ENCODE data around the gene NIN.
"Not testable (repeated sequence)": the region's sequence is repeated elsewhere in the genome, so short reads cannot be mapped to it uniquely, and the experiment has no call there.

The NIN gene

DNA sequence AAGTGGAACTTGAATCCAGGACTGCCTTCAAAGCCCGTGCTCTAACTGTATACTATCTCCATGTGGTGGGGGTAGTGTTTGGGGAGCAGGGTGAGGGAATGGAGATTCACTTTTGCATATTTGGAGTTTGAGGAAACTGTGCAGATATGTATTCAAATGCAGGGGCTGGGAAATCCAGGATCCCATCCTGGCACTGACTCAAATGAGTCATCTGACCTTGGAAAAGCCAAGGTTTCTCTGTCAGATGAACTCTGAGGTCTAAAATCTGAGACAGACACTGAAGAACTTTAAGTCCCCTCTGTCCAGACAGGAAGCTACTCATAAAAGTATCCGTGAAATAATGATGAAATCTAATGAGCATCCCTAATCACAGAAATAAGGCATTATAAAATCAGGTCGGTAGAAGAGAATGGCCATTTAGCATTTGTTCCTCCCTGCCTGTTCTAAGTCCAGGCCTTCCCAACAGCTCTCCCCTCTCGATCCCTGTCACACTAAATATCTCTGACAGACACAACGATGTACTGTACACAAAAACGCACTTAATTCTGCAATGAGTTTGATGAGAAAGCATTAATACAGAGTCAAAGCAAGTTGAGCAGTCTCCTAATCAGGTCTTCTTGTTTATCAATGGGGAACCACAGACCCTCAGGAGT is 14.4 kb downstream of the NIN start:
- TF ChIP-seq, protein P1, sequence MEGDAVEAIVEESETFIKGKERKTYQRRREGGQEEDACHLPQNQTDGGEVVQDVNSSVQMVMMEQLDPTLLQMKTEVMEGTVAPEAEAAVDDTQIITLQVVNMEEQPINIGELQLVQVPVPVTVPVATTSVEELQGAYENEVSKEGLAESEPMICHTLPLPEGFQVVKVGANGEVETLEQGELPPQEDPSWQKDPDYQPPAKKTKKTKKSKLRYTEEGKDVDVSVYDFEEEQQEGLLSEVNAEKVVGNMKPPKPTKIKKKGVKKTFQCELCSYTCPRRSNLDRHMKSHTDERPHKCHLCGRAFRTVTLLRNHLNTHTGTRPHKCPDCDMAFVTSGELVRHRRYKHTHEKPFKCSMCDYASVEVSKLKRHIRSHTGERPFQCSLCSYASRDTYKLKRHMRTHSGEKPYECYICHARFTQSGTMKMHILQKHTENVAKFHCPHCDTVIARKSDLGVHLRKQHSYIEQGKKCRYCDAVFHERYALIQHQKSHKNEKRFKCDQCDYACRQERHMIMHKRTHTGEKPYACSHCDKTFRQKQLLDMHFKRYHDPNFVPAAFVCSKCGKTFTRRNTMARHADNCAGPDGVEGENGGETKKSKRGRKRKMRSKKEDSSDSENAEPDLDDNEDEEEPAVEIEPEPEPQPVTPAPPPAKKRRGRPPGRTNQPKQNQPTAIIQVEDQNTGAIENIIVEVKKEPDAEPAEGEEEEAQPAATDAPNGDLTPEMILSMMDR (conservative IDR thresholded peaks at IDR 0.05; ENCODE audit: low read depth, low read length) = no peak
- no peak overlapping the region for H3K4me3 ChIP-seq (ENCODE audit: low read length)
- no peak for DNase-seq (ENCODE audit: low read depth)

DNA sequence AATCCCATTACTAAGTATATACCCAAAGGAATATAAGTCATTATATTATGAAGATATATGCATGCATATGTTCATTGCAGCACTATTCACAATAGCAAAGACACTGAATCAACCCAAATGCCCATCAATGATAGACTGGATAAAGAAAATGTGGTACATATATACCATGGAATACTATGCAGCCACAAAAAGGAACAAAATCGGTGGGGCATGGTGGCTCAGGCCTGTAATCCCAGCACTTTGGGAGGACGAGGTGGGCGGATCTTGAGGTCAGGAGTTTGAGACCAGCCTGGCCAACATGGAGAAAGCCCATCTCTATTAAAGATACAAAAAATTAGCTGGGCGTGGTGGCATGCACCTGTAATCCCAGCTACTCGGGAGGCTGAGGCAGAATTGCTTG is 15.4 kb downstream of the NIN start:
- H3K4me3 ChIP-seq (ENCODE audit: low read length); DNase-seq (ENCODE audit: low read depth): not testable (repeated sequence)

DNA sequence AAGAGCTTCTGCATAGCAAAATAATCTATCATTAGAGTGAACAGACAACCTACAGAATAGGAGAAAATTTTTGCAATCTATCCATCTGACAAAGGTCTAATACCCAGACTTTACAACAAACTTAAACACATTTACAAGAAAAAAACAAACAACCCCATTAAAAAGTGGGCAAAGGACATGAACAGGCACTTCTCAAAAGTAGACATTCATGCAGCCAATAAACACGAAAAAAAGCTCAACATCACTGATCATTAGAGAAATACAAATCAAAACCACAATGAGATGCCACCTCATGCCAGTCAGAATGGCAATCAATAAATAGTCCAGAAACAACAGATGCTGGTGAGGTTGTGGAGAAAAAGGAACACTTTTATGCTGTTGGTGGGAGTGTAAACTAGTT is 15.9 kb downstream of the NIN start:
- not testable (repeated sequence) for DNase-seq (ENCODE audit: low read depth); H3K4me3 ChIP-seq (ENCODE audit: low read length)

DNA sequence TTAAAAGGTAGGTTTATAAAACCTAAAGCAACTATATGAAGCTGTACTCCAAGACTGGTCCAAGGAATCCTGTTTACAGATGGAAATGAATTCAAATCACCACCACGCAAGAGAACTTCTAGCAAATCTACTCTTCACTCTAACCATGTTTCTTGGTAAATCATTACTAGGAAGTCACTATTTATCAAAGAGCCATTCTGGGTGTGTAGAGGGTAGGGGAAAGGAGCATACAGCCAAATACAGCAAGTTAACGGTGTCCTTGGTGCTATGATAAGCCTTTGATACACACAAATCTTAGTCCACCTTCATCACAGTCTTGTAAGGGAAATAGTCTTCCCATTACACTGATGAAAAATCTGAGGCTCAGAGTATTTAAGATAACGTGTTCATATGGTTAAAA is 16.8 kb downstream of the NIN start:
- no peak overlapping the region for H3K4me3 ChIP-seq (ENCODE audit: low read length)
- no peak for DNase-seq (ENCODE audit: low read depth)
- TF ChIP-seq, protein P1 (conservative IDR thresholded peaks at IDR 0.05; ENCODE audit: low read depth, low read length) = no peak

DNA sequence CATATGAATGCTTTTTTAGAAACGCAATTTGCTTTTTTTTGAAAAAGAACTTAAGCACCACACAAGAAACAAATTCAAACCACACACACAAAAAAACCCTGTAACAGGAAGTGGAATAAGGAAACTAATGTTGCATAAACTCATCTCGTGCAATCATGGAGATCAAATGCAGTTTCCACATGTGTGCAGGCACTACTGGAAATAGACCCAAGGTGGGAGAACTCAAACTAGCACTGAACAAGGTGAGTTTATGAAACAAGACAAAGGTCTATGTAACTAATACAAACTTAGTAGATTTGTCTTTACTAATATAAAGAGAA is 17.5 kb downstream of the NIN start:
- no peak for DNase-seq (ENCODE audit: low read depth)
- TF ChIP-seq, protein P1 (conservative IDR thresholded peaks at IDR 0.05; ENCODE audit: low read depth, low read length) = no peak

DNA sequence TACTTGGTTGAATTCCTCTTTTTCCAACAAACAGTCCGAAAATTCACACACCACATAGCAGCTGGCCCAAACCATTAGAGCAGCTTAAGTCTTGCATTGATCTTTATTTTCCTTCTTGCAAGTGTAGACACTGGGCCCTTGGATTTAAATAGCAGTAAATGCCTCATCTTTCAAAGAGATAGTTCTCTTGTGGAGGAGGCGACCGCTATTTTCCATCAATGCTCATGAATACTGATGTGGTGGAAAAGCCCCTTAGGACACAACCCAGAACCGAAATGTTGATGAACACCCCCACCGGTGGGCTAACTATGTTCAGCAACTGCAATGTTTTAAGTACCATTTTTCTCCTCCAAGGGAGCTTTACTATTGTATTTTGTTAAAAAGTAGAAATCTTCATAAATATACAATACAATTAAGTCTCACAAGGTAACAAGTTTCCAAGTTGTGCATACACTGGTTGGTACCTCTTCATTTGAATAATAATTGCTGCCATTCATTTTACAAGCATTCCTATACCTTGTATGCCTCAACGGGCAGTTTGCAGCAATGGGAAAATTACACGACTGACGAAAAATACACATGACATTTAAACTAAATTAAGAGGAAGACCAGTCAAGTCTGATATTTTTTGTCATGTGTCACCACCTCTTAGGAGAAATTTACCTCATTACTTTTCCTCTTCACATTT is 18.0 kb downstream of the NIN start:
- H3K4me3 ChIP-seq (ENCODE audit: low read length) = no peak overlapping the region
- no peak for DNase-seq (ENCODE audit: low read depth)

More for the DNA sequence above, 17.5 kb downstream of the NIN start:
- H3K4me3 ChIP-seq (ENCODE audit: low read length) = no peak overlapping the region

DNA sequence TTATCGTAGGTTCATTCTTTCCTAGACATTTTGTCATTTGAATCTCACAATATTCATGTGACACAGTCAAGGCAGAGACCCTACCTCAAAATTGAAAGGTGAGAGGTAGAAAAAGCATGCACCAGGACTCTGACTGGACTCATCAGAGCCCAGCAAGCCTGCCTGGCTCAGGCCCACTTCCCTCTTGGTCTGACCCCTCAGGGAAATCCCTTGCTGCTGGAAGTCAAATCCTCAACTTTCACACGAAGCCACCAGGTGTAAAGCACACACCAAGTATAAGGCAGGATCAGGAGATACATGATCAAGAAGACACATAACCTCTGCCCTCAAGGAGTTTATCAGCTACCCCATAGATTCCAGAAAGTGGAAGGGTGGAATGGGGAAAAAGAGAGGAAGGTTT is 18.8 kb downstream of the NIN start:
- no peak overlapping the region for H3K4me3 ChIP-seq (ENCODE audit: low read length)
- DNase-seq (ENCODE audit: low read depth) = no peak

More for the DNA sequence above, 18.0 kb downstream of the NIN start:
- TF ChIP-seq, protein P1 (conservative IDR thresholded peaks at IDR 0.05; ENCODE audit: low read depth, low read length) = no peak

DNA sequence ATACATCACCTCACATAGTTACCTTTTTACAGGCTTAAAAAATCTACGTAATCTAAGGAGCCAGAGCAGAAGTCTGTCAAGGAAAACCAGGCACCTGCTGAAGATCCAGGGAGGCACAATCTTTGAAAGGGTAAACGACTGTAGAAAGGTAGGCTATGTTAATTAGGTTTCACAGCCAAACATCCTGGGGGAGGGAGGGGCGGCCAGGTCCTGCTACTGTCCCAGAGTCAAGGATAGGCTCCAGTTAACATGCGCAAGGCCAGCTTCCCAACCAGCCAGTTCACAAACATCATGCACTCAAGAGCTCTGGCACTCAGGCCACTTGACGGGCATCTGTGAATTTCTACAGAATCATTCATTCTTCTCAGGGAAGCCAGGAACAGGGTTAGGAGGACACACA is 22.9 kb downstream of the NIN start:
- H3K4me3 ChIP-seq (ENCODE audit: low read length) = no peak overlapping the region
- TF ChIP-seq, protein P1 (conservative IDR thresholded peaks at IDR 0.05; ENCODE audit: low read depth, low read length) = no peak
- no peak for DNase-seq (ENCODE audit: low read depth)

More for the DNA sequence above, 18.8 kb downstream of the NIN start:
- TF ChIP-seq, protein P1 (conservative IDR thresholded peaks at IDR 0.05; ENCODE audit: low read depth, low read length) = no peak
